ENCODE results near the gene FOXRED2.

The FOXRED2 gene

DNA sequence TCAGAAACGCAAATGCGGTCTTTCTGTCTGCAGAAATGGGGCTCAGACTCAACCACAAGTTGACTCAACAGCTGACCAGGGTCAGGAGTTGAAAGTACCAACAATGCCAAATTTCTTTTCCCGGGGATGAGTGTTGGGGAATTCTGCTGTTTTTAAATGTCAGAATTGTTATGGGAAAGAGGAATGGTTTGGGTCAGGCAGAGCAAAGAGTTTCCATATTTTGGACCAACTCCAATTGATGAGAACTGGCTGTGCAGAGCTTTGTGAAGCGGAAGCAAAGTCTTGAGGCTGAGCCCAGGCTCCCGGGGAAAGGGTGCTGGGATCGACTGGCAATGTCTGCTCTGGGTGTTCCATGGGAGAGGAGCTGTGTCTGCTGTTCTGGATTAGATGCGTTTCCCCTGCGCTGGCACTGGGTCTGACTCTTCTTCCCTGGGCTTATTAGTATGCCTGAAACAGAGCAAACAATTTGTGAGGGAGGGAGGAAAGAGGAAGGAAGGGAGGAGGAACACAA is 61.6 kb downstream of the FOXRED2 start:
- no peak for DNase-seq

DNA sequence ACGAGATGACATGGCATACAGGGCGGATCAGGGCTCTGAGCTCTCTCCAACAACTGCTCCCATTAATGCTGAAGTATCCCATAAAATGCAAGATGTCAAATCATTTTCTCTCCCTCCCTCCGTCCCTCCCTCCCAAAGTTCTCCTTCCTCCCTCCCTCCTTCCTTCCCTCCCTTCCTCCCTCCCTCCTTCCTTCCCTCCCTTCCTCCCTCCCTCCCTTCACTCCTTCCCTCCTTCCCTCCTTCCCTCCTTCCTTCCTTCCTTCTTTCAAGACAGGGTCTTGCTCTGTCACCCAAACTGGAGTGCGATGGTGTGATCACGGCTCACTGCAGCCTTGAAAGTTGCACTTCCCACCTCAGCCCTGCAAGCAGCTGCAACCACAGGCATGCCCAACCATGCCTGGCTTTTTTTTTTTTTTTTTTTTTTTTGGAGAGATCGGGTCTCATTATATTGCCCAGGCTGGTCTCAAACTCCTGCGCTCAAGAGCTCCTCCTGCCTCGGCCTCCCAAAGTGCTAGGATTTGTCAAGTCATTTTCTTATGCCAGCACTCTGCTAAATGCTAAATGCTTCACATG is 63.6 kb downstream of the FOXRED2 start:
- DNase-seq = no peak

DNA sequence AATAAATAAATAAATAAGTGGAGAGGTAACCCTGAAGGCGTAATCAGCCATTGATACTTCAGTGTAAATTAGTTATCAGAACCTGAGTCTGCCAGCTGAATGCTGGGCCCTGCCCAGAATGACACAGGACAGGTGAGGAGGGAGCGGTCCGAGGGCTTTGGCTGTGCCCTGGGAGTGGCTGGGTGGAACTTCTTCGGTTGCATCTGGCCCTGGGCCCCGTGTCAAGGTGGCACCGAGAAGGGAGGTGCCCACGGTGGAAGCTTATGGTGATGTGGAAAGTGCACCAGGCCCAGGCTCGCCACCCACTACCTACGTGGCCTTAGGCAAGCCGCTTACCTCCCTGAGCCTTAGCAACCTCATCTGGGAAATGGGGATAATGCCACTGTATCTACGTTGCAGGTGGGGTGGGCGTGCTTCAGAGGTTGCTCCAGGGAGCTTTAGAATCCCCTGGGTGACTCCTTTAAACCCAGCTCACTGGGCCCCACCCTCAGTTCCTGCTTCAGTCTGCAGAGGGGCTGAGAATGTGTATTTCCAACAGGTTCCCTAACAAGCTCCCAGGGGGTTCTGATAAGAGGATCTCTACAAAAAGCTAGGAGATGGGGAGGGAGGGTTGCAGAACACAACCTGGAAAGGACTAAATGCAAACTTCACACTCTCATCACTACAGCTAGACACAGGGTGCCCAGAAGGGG is 64.2 kb downstream of the FOXRED2 start:
- no peak for DNase-seq

DNA sequence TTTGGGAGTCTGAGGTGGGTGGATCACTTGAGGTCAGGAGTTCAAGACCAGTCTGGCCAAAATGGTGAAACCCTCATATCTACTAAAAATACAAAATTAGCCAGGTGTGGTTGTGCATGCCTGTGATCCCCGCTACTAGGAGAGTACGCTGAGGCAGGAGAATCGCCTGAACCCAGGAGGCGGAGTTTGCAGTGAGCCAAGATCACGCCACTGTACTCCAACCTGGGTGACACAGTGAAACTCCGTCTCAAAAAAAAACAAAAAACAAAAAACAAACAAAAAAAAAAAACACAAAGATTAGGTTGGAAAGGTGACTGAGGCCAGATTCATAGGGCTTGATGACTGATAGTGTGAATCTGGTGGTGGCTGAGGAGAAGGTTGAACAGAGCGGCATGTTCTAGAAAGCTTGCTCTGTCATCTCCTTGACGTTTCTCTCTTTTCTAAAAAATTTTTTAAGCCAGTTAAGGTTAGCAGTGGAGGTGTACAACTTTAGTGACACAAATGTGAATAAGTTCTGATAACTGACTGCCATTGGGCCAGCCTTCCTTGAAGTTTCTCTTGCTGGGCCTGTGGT is 66.3 kb downstream of the FOXRED2 start:
- DNase-seq = no peak

DNA sequence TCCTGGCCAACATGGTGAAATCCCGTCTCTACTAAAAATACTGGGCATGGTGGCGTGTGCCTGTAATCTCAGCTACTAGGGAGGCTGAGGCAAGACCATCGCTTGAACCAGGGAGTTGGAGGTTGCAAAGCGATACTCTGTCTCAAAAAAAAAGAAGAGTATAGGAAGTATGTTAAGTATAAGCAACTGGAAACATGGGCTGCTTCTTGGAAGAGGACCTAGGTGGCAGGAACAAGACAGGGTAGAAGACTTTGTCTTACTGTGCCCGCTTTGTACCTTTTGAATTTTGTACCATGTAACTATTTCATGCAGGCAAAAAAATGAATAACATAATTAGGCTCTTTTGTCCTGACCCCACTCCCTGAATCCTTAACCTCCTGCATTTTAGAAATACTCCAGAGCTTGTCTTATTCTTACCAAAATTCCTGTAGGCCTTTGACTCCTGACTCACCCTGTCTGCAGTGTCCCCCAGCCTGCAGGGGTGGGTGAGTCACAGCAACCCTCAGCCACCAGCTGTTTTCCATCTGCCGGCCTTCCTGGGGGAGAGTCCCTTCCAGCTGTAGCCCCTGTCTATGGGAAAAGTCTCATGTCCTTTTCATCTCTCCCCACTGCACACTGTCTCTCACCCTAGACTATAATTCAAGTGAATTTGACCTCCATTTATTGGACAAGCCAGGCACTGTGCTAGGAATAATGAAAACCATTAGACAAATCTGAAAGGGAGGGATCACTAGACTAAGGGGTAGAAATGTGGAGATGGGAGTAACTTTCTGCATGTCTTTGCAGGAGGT is 67.2 kb downstream of the FOXRED2 start:
- DNase-seq = no peak

All from CD4-positive, alpha-beta T cell treated with Interleukin-12 subunit alpha and Interleukin-12 subunit beta, for 1 hour (primary cell).